ENCODE results near the gene CYBC1. TPM values are rescaled to one million over a fixed set of nuclear protein-coding genes. Genes with fewer than 3 reads are reported as not detected.

CYBC1 gene
- total RNA-seq, 1 experiment from 2014 or later, result 99.9 TPM

- POLR2A ChIA-PET, result no interaction called here
- no TSS peak for BruUV-seq (replicated peaks)
- Mint-ChIP-seq H3K9me3 (ENCODE audit: unreplicated experiment) (no peaks in the 10 kb centered on the region), H3K27me3 (ENCODE audit: insufficient read depth, unreplicated experiment) (no peaks in the 10 kb centered on the region), H3K36me3 (ENCODE audit: insufficient read depth, unreplicated experiment) (peaks cover 14% of the 10 kb centered on the region), H3K4me1 (ENCODE audit: low read depth, unreplicated experiment) (no peaks in the 10 kb centered on the region), H3K27ac (ENCODE audit: unreplicated experiment) (no peak overlapping the region), H3K4me3 (ENCODE audit: unreplicated experiment) (no peak overlapping the region)
- intact Hi-C loops (cut with micrococcal nuclease; ENCODE audit: unreplicated experiment), result no loop called here
- TF ChIP-seq CTCF (IDR thresholded peaks at IDR 0.05; ENCODE audit: insufficient read depth in 1 of 2, low read depth in 1 of 2, low read length in 1 of 2, severe bottlenecking in 1 of 2, unreplicated experiment in 1 of 2), result no peak
- DNase-seq, result no peak
- no peaks in the 10 kb centered on the region for H3K36me3 ChIP-seq (ENCODE audit: control insufficient read depth, insufficient read depth, low read length)
- H3K4me3 ChIP-seq (ENCODE audit: low read depth, low read length), result no peak overlapping the region
- H3K4me1 ChIP-seq, result no peaks in the 10 kb centered on the region
- no peaks in the 10 kb centered on the region for H3K9me3 ChIP-seq
- CTCF ChIA-PET, result no interaction called here
- H3K27me3 ChIP-seq (replicated peaks; ENCODE audit: control insufficient read depth, insufficient read depth, low read length), result no peaks in the 10 kb centered on the region
Observed at GRCh38 chr17:82428546-82428945, 22.0 kb downstream of the CYBC1 start.

GRCh38 chr17:82424863-82425159, 25.7 kb downstream of the CYBC1 start:
- Mint-ChIP-seq H3K4me3 (ENCODE audit: unreplicated experiment) (no peak overlapping the region), H3K4me1 (ENCODE audit: low read depth, unreplicated experiment) (no peaks in the 10 kb centered on the region), H3K9me3 (ENCODE audit: unreplicated experiment) (peaks cover 16% of the 10 kb centered on the region), H3K27ac (ENCODE audit: unreplicated experiment) (no peak overlapping the region), H3K36me3 (ENCODE audit: insufficient read depth, unreplicated experiment) (peaks cover 35% of the 10 kb centered on the region), H3K27me3 (ENCODE audit: insufficient read depth, unreplicated experiment) (no peaks in the 10 kb centered on the region)
- intact Hi-C loops (cut with micrococcal nuclease; ENCODE audit: unreplicated experiment), result no loop called here
- DNase-seq, result no peak
- Histone ChIP-seq H3K27me3 (replicated peaks; ENCODE audit: control insufficient read depth, insufficient read depth, low read length) (no peaks in the 10 kb centered on the region), H3K4me3 (ENCODE audit: low read depth, low read length) (no peak overlapping the region), H3K36me3 (ENCODE audit: control insufficient read depth, insufficient read depth, low read length) (peaks cover 3% of the 10 kb centered on the region; the same call in 1 of the 2 replicates), H3K4me1 (no peaks in the 10 kb centered on the region), H3K9me3 (peaks cover 13% of the 10 kb centered on the region; the same call in 1 of the 2 replicates)
- ChIA-PET CTCF (interaction anchor here (0.6 kb wide), 1 partner anchor 158 kb away, joined by 4 read pairs; no protein-coding TSS in a partner anchor), POLR2A (no interaction called here)
- no TSS peak for BruUV-seq (replicated peaks)
- TF ChIP-seq CTCF (IDR thresholded peaks at IDR 0.05; ENCODE audit: insufficient read depth in 1 of 2, low read depth in 1 of 2, low read length in 1 of 2, severe bottlenecking in 1 of 2, unreplicated experiment in 1 of 2), result no peak

- no peak overlapping the region for H3K4me3 ChIP-seq (ENCODE audit: low read depth, low read length)
- peak; percentile 56 to 59 for TF ChIP-seq CTCF (IDR thresholded peaks at IDR 0.05; ENCODE audit: insufficient read depth in 1 of 2, low read depth in 1 of 2, low read length in 1 of 2, severe bottlenecking in 1 of 2, unreplicated experiment in 1 of 2)
- H3K4me1 ChIP-seq, result 0 out of 2 replicates have a peak, but pooled peaks cover 3% of the 10 kb centered on the region
- Mint-ChIP-seq H3K27ac (ENCODE audit: unreplicated experiment) (no peak overlapping the region), H3K36me3 (ENCODE audit: insufficient read depth, unreplicated experiment) (peaks cover 35% of the 10 kb centered on the region), H3K27me3 (ENCODE audit: insufficient read depth, unreplicated experiment) (no peaks in the 10 kb centered on the region), H3K4me1 (ENCODE audit: low read depth, unreplicated experiment) (no peaks in the 10 kb centered on the region), H3K4me3 (ENCODE audit: unreplicated experiment) (no peak overlapping the region), H3K9me3 (ENCODE audit: unreplicated experiment) (peaks cover 16% of the 10 kb centered on the region)
- H3K27me3 ChIP-seq (replicated peaks; ENCODE audit: control insufficient read depth, insufficient read depth, low read length), result no peaks in the 10 kb centered on the region
- H3K9me3 ChIP-seq, result peaks cover 13% of the 10 kb centered on the region; the same call in 1 of the 2 replicates
- BruUV-seq (replicated peaks), result no TSS peak
- intact Hi-C loops (cut with micrococcal nuclease; ENCODE audit: unreplicated experiment), result no loop called here
- peak in 1 of 2 experiments; percentile 35 for DNase-seq
- H3K36me3 ChIP-seq (ENCODE audit: control insufficient read depth, insufficient read depth, low read length), result peaks cover 3% of the 10 kb centered on the region; the same call in 1 of the 2 replicates
- ChIA-PET CTCF (interaction anchor here (0.6 kb wide), 2 partner anchors 159 to 324 kb away, joined by 4 read pairs; no protein-coding TSS in a partner anchor), POLR2A (no interaction called here)
Observed at GRCh38 chr17:82424001-82424862, 26.3 kb downstream of the CYBC1 start.

Data from Caco-2 (cell line).